SU-DHL-6 (cell line): ENCODE measurements around the gene LGR6.

Source experiments
- H2AFZ ChIP-seq: fragments of 200-600 bp; sonication (generic); 2 replicates; pipeline ENCODE4 v1.6.1; 2014; ENCODE audit warnings: low read depth, mild to moderate bottlenecking, moderate library complexity, mixed read lengths, antibody characterized with exemption, low read length; ENCODE audit not compliant: severe bottlenecking
- H3F3A ChIP-seq: fragments of 200-600 bp; shearing (Covaris generic); 2 replicates; pipeline ENCODE4 v1.6.0; 2016; ENCODE audit warnings: antibody characterized with exemption, mild to moderate bottlenecking; ENCODE audit not compliant: insufficient read depth
- H3K27ac ChIP-seq: fragments of 200-600 bp; sonication (generic); 2 replicates; pipeline ENCODE4 v1.5.1; 2016; ENCODE audit warnings: low read depth, mild to moderate bottlenecking, low read length, moderate library complexity, mixed read lengths
- H3K27me3 ChIP-seq: fragments of 200-600 bp; sonication (generic), shearing (Covaris generic); 2 replicates; pipeline ENCODE4 v1.6.0; 2014; ENCODE audit warnings: mild to moderate bottlenecking, low read length
- H3K36me3 ChIP-seq: fragments of 200-600 bp; sonication (generic); 2 replicates; pipeline ENCODE4 v1.6.1; 2014; ENCODE audit warnings: mild to moderate bottlenecking, low read length, mixed read lengths
- H3K4me2 ChIP-seq: fragments of 300-600, 200-600 bp; shearing (Covaris generic), sonication (generic); 2 replicates; pipeline ENCODE4 v1.6.0; 2014; ENCODE audit warnings: low read length, low read depth, mild to moderate bottlenecking; ENCODE audit not compliant: poor library complexity, severe bottlenecking
- H3K4me3 ChIP-seq: fragments of 200-600 bp; sonication (generic); 2 replicates; pipeline ENCODE4 v1.5.1; 2014; ENCODE audit warnings: antibody characterized with exemption, low read length, mild to moderate bottlenecking, mixed read lengths; ENCODE audit not compliant: insufficient read depth, poor library complexity, severe bottlenecking
- H3K79me2 ChIP-seq: fragments of 200-600 bp; sonication (generic); 2 replicates; pipeline ENCODE4 v1.6.1; 2014; ENCODE audit warnings: mild to moderate bottlenecking, low read length, moderate library complexity; ENCODE audit not compliant: insufficient read depth
- H3K9ac ChIP-seq: fragments of 200-600 bp; sonication (generic); 2 replicates; pipeline ENCODE4 v1.7.0; 2014; ENCODE audit warnings: mild to moderate bottlenecking, low read length
- H3K9me2 ChIP-seq: fragments of 200-600 bp; sonication (generic); replicated peaks from 2 replicates; pipeline ENCODE4 v1.6.1; 2014; ENCODE audit warnings: low read length; ENCODE audit not compliant: insufficient read depth
- H3K9me3 ChIP-seq: fragments of 200-600 bp; sonication (generic); 2 replicates; pipeline ENCODE4 v1.6.1; 2014; ENCODE audit warnings: low read length, mixed read lengths; ENCODE audit not compliant: insufficient read depth
- H4K20me1 ChIP-seq: fragments of 200-600 bp; sonication (generic); 2 replicates; pipeline ENCODE4 v1.6.1; 2014; ENCODE audit warnings: low read depth, mild to moderate bottlenecking, antibody characterized with exemption, low read length, moderate library complexity, mixed read lengths
- CTCF ChIP-seq: fragments of 200-600 bp; sonication (generic); IDR thresholded peaks from one replicate; pipeline ENCODE4 v1.5.1; 2017; ENCODE audit warnings: antibody characterized with exemption, mild to moderate bottlenecking, low read length, moderate library complexity; ENCODE audit not compliant: insufficient read depth, poor library complexity, severe bottlenecking
- EZH2phosphoT487 ChIP-seq: fragments of 200-600 bp; sonication (generic), shearing (Covaris generic); conservative IDR thresholded peaks from 2 replicates; pipeline ENCODE4 v1.6.1; 2018; ENCODE audit warnings: mild to moderate bottlenecking, antibody characterized with exemption, low read length, moderate library complexity, mixed read lengths

LGR6 gene

DNA sequence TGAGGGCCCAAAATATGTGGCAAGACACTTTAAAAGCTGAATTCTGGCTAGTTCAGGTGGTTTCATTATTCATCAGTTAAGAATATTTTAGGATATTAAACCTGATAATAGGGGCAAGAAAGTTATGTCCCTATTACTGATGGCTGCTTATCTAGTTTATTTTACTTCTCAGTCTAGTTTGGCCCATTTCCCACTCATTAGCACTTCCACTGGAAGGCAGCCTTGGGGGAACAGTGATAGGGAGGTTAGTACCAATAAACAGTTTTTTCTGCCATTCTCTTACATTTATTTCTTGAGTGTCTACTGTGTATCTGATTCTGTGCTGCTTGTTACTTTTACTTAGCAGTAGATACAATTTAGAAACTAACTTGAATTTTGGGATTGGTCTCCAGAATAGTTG lies 163.9 kb downstream of the LGR6 start:
- Histone ChIP-seq H3K4me3 (no peak overlapping the region), H3K9ac (no peak overlapping the region), H3F3A (no peaks in the 10 kb centered on the region), H3K27me3 (no peaks in the 10 kb centered on the region), H3K27ac (no peak overlapping the region), H4K20me1 (no peaks in the 10 kb centered on the region), H3K79me2 (peaks cover 5% of the 10 kb centered on the region), H2AFZ (no peak overlapping the region), H3K4me2 (no peak overlapping the region), H3K36me3 (no peaks in the 10 kb centered on the region), H3K9me2 (no peaks in the 10 kb centered on the region), H3K9me3 (no peaks in the 10 kb centered on the region)
- TF ChIP-seq EZH2phosphoT487 (no peak), CTCF (no peak)

DNA sequence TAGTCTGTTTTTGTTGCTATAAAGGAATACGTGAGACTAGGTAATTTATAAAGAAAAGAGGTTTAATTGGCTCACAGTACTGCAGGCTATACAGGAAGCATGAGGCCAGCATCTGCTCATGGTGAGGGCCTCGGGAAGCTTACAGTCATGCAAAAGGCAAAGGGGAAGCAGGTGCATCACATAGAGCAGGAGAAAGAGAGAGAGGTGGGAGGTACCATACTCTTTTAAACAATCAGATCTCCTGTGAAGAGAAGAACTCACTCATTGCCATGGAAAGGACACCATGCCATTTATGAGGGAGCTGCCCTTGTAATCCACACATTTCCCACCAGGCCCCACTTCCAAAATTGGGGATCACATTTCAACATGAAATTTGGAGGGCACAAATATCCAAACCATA lies 167.6 kb downstream of the LGR6 start:
- no peak overlapping the region for H3K27ac ChIP-seq
- no peak for TF ChIP-seq EZH2phosphoT487
- no peak for TF ChIP-seq CTCF
- no peaks in the 10 kb centered on the region for H3F3A ChIP-seq
- H3K79me2 ChIP-seq: peaks cover 7% of the 10 kb centered on the region
- no peaks in the 10 kb centered on the region for H3K9me2 ChIP-seq
- H4K20me1 ChIP-seq: peaks cover 4% of the 10 kb centered on the region; the same call in 1 of the 2 replicates
- no peaks in the 10 kb centered on the region for H3K27me3 ChIP-seq
- no peaks in the 10 kb centered on the region for H3K9me3 ChIP-seq
- no peak overlapping the region for H3K4me3 ChIP-seq
- H3K36me3 ChIP-seq: no peaks in the 10 kb centered on the region
- no peak overlapping the region for H3K4me2 ChIP-seq
- no peak overlapping the region for H2AFZ ChIP-seq
- no peak overlapping the region for H3K9ac ChIP-seq

DNA sequence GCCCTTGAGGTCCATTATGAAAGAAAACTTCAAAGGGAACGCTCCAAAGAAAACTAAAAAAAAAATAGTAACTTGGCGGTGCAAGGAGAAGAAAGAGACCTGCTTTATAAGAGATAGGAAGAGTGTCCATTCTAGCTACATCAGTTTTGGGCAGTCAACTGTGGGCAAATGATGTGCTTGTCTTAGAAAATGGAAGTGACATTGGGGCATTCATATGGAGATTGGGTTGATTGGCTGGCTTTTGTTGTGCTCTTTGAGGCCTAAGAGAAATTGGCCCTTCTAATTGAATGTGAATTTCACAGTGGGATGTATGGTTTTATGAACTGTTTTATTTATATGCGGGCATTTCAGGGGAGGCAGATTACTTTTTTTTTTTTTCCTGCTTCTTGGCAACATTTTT lies 168.1 kb downstream of the LGR6 start:
- Histone ChIP-seq H2AFZ (no peak overlapping the region), H3K4me3 (no peak overlapping the region), H3K4me2 (no peak overlapping the region), H3K79me2 (peaks cover 7% of the 10 kb centered on the region), H3K9ac (no peak overlapping the region), H3K9me2 (no peaks in the 10 kb centered on the region), H3K27me3 (no peaks in the 10 kb centered on the region), H3K9me3 (no peaks in the 10 kb centered on the region), H3K36me3 (no peaks in the 10 kb centered on the region), H4K20me1 (peaks cover 4% of the 10 kb centered on the region; the same call in 1 of the 2 replicates), H3F3A (no peaks in the 10 kb centered on the region), H3K27ac (no peak overlapping the region)
- TF ChIP-seq EZH2phosphoT487: no peak
- TF ChIP-seq CTCF: no peak
